HCT116 (cell line): ENCODE measurements around the gene ZNF439. TPM values are rescaled to one million over a fixed set of nuclear protein-coding genes. Genes with fewer than 3 reads are reported as not detected.
A peak's percentile ranks its signal among the peaks of the same experiment; 100 is the strongest.

Experiments used
- ATAC-seq: fragments of 200-7000 bp; cut with Tn5 transposase; 2 replicates; pipeline ENCODE4 v1.9.1; 2020; ENCODE audit warnings: mild to moderate bottlenecking, moderate library complexity
- Bru-seq: library from RNA; stranded (reverse); fragments of 400-500 nt; gene quantifications from one replicate; lab custom pipeline; 2021; lab: Mats Ljungman, UMichigan
- BruChase-seq, 2 experiments: library from RNA; stranded (reverse); fragments of 400-500 nt; gene quantifications; one replicate each; lab custom pipeline; 2021; lab: Mats Ljungman, UMichigan
- BruUV-seq: library from RNA; stranded (reverse); fragments of 400-500 nt; replicated peaks from 2 replicates; lab custom pipeline; 2021; lab: Mats Ljungman, UMichigan
- CTCF ChIA-PET: fragments of 300-600 bp; sonication (Branson Sonifier 250); formaldehyde crosslinking; loops from one replicate; lab custom pipeline; 2021; ENCODE audit warnings: antibody characterized with exemption; lab: Charles Lee
- POLR2A ChIA-PET: fragments of 300-600, 350-600 bp; sonication (Branson Sonifier 250); formaldehyde crosslinking; loops from one replicate; lab custom pipeline; 2021; ENCODE audit warnings: antibody characterized with exemption; lab: Charles Lee
- RAD21 ChIA-PET, 2 experiments: fragments of 300-600 bp; sonication (Branson Sonifier 250); formaldehyde crosslinking; loops; one replicate each; lab custom pipeline; 2023; ENCODE audit warnings: low total read pairs in 2 of 2; ENCODE audit not compliant: uncharacterized antibody in 2 of 2, unreplicated experiment in 2 of 2, low non-redundant PET in 1 of 2; lab: Charles Lee
- DNase-seq: peaks from one replicate; pipeline ENCODE4 v3.0.0-alpha.2; 2010; ENCODE audit warnings: low read depth, low spot score
- H2AFZ ChIP-seq: fragments of 200-600 bp; shearing (Covaris generic), sonication (generic); 2 replicates; pipeline ENCODE4 v1.6.1; 2017; ENCODE audit warnings: low read depth, mixed run types, mixed read lengths, antibody characterized with exemption, low read length; ENCODE audit not compliant: poor library complexity, severe bottlenecking
- H3K27ac ChIP-seq: 2 replicates; pipeline ENCODE4 v1.5.1; 2012; ENCODE audit warnings: low read depth, low read length
- H3K27me3 ChIP-seq: fragments of 200-600 bp; sonication (generic); 2 replicates; pipeline ENCODE4 v1.6.1; 2016; ENCODE audit warnings: mixed run types, low read length, mixed read lengths; ENCODE audit not compliant: insufficient read depth
- H3K36me3 ChIP-seq, 2 experiments: fragments of 200-500 bp in 1 of 2; fragments of 200-600 bp in 1 of 2; sonication (Bioruptor generic) in 1 of 2; sonication (generic) in 1 of 2; 2 replicates each; pipeline versions ENCODE4 v1.5.1 to v1.6.1; 2014 to 2016; ENCODE audit warnings: low read length in 2 of 2, inconsistent platforms in 1 of 2, mixed read lengths in 1 of 2, mixed run types in 1 of 2; ENCODE audit not compliant: insufficient read depth in 2 of 2, control insufficient read depth in 1 of 2
- H3K4me1 ChIP-seq, 2 experiments: fragments of 200-600 bp in 1 of 2; sonication (generic) in 1 of 2; 2 replicates each; pipeline versions ENCODE4 v1.5.1 to v1.6.1; 2012 to 2017; ENCODE audit warnings: low read length in 2 of 2, inconsistent platforms in 1 of 2, mild to moderate bottlenecking in 1 of 2, mixed read lengths in 1 of 2, mixed run types in 1 of 2, moderate library complexity in 1 of 2; ENCODE audit not compliant: insufficient read depth in 2 of 2, control insufficient read depth in 1 of 2
- H3K4me2 ChIP-seq: fragments of 200-600 bp; sonication (generic); 2 replicates; pipeline ENCODE4 v1.6.1; 2017; ENCODE audit warnings: mixed run types, low read length, mixed read lengths
- H3K4me3 ChIP-seq, 2 experiments: fragments of 200-600 bp in 1 of 2; sonication (generic) in 1 of 2; replicated peaks in 1 of 2; 2 replicates each; pipeline ENCODE4 v1.5.1; 2011 to 2016; ENCODE audit warnings: low read length in 2 of 2, control low read depth in 1 of 2, low read depth in 1 of 2, mild to moderate bottlenecking in 1 of 2, mixed read lengths in 1 of 2, mixed run types in 1 of 2
- H3K79me2 ChIP-seq: fragments of 200-600 bp; sonication (generic); 2 replicates; pipeline ENCODE4 v1.6.1; 2017; ENCODE audit warnings: mild to moderate bottlenecking, mixed run types, low read length, moderate library complexity, mixed read lengths; ENCODE audit not compliant: insufficient read depth
- H3K9ac ChIP-seq: fragments of 200-600 bp; sonication (generic); 2 replicates; pipeline ENCODE4 v1.6.1; 2016; ENCODE audit warnings: low read length, mixed read lengths
- H3K9me2 ChIP-seq: fragments of 200-600 bp; sonication (generic), shearing (Covaris generic); 2 replicates; pipeline ENCODE4 v1.6.1; 2017; ENCODE audit warnings: mixed run types, mild to moderate bottlenecking, moderate library complexity; ENCODE audit not compliant: insufficient read depth
- H3K9me3 ChIP-seq, 2 experiments: fragments of 200-500 bp in 1 of 2; fragments of 200-600 bp in 1 of 2; sonication (Bioruptor generic) in 1 of 2; sonication (generic) in 1 of 2; 2 replicates each; pipeline ENCODE4 v1.6.1; 2014 to 2017; ENCODE audit warnings: low read length in 2 of 2, mixed read lengths in 2 of 2, inconsistent platforms in 1 of 2, low read depth in 1 of 2, mild to moderate bottlenecking in 1 of 2, mixed run types in 1 of 2, moderate library complexity in 1 of 2; ENCODE audit not compliant: control insufficient read depth in 1 of 2, insufficient read depth in 1 of 2
- H4K20me1 ChIP-seq: fragments of 200-600 bp; sonication (generic), shearing (Covaris generic); 2 replicates; pipeline ENCODE4 v1.6.1; 2017; ENCODE audit warnings: mixed run types, mild to moderate bottlenecking, moderate library complexity; ENCODE audit not compliant: insufficient read depth
- CBX3 ChIP-seq: IDR thresholded peaks from 2 replicates; pipeline ENCODE4 v1.6.1; 2012; ENCODE audit warnings: low read depth
- CEBPB ChIP-seq: IDR thresholded peaks from 2 replicates; pipeline ENCODE4 v1.6.1; 2012; ENCODE audit warnings: low read depth
- EGR1 ChIP-seq: IDR thresholded peaks from 2 replicates; pipeline ENCODE4 v1.6.1; 2012; ENCODE audit warnings: low read depth
- ELF1 ChIP-seq: IDR thresholded peaks from 2 replicates; pipeline ENCODE4 v1.6.1; 2012; ENCODE audit warnings: low read depth, borderline replicate concordance
- EZH2phosphoT487 ChIP-seq: fragments of 200-600 bp; IDR thresholded peaks from 2 replicates; pipeline ENCODE4 v1.6.1; 2018; ENCODE audit warnings: antibody characterized with exemption, borderline replicate concordance
- FOSL1 ChIP-seq: IDR thresholded peaks from 2 replicates; pipeline ENCODE4 v1.6.1; 2012; ENCODE audit warnings: low read depth
- JUND ChIP-seq: IDR thresholded peaks from 2 replicates; pipeline ENCODE4 v1.6.1; 2012
- MAX ChIP-seq: IDR thresholded peaks from 2 replicates; pipeline ENCODE4 v1.6.1; 2012
- RAD21 ChIP-seq: IDR thresholded peaks from 2 replicates; pipeline ENCODE4 v1.6.1; 2012; ENCODE audit warnings: low read depth, mild to moderate bottlenecking
- REST ChIP-seq: IDR thresholded peaks from 2 replicates; pipeline ENCODE4 v1.6.1; 2012; ENCODE audit warnings: low read depth
- SIN3A ChIP-seq: IDR thresholded peaks from 2 replicates; pipeline ENCODE4 v1.6.1; 2012; ENCODE audit warnings: low read depth
- SP1 ChIP-seq: IDR thresholded peaks from 2 replicates; pipeline ENCODE4 v1.6.1; 2012; ENCODE audit warnings: low read depth
- SRF ChIP-seq: IDR thresholded peaks from 2 replicates; pipeline ENCODE4 v1.6.1; 2012; ENCODE audit warnings: low read depth
- TCF7L2 ChIP-seq: IDR thresholded peaks from 2 replicates; pipeline ENCODE4 v1.7.0; 2011; ENCODE audit warnings: borderline replicate concordance, inconsistent platforms; ENCODE audit not compliant: insufficient read depth, insufficient read length; ENCODE audit errors: extremely low read depth
- YY1 ChIP-seq: IDR thresholded peaks from 2 replicates; pipeline ENCODE4 v1.6.1; 2011; ENCODE audit warnings: low read length, low read depth, moderate library complexity, mild to moderate bottlenecking; ENCODE audit not compliant: insufficient replicate concordance; ENCODE audit errors: extremely low read depth
- intact Hi-C: fragments of 100-400 bp; cut with micrococcal nuclease; formaldehyde crosslinking; loops from 2 replicates; pipeline ENCODE4 v1.10.0; 2022
- long read RNA-seq: library from polyadenylated mRNA; unstranded; transcript quantifications from one replicate; pipeline ENCODE4 v2.0.0, GENCODE V29; 2021; ENCODE audit not compliant: unreplicated experiment
- polyA plus RNA-seq: library from polyadenylated mRNA; unstranded; fragments of >200 nt; gene quantifications from 2 replicates; pipeline ENCODE4 v1.2.1, GENCODE V29; 2012; ENCODE audit warnings: missing spikeins
- total RNA-seq: library from RNA; stranded (reverse); gene quantifications from one replicate; pipeline ENCODE4 v1.2.1, GENCODE V29; 2021; ENCODE audit not compliant: unreplicated experiment

The ZNF439 gene
- total RNA-seq (not detected), Bru-seq, nascent RNA (percentile 12 among the genes with signal in this experiment), BruChase-seq, experiment 1, labeled RNA remaining after a 6-hour chase (percentile 13 among the genes with signal in this experiment), BruChase-seq, experiment 2, labeled RNA remaining after a 2-hour chase (percentile 9 among the genes with signal in this experiment)
- polyA plus RNA-seq, result 0.03 TPM in 1 of 2 replicates, not detected in the other
- long read RNA-seq, result 0 reads

- Histone ChIP-seq H3K36me3 (no peaks in the 10 kb centered on the region), H3K9me3 (no peaks in the 10 kb centered on the region; a peak in 1 of 4 replicates), H3K9me2 (no peaks in the 10 kb centered on the region), H3K9ac (no peak within 1 kb of the TSS), H3K4me1 (no peaks in the 10 kb centered on the region), H3K27ac (no peak within 1 kb of the TSS), H4K20me1 (no peaks in the 10 kb centered on the region), H3K4me3 (no peak within 1 kb of the TSS), H3K27me3 (no peaks in the 10 kb centered on the region), H2AFZ (no peak within 1 kb of the TSS), H3K79me2 (no peaks in the 10 kb centered on the region), H3K4me2 (no peak within 1 kb of the TSS)
- DNase-seq (no peak), ATAC-seq (no peak)
- no TSS peak for BruUV-seq
- CTCF ChIA-PET, result no interaction called here
- RAD21 ChIA-PET, result no interaction called here
- intact Hi-C loops, result no loop called here
- POLR2A ChIA-PET, result no interaction called here
- TF ChIP-seq SRF (no peak), CEBPB (no peak), REST (no peak), SP1 (no peak), SIN3A (no peak), FOSL1 (no peak), CBX3 (no peak), TCF7L2 (no peak), JUND (no peak), EGR1 (no peak), YY1 (no peak), MAX (no peak), EZH2phosphoT487 (no peak), ELF1 (no peak), RAD21 (no peak)
Measured at GRCh38 chr19:11848594-11849469, at the start of gene ZNF439. TSS of gene ZNF439 (plus strand) at chr19:11848726. CDS start at chr19:11848868, 142 bp downstream.
